Renal pelvis (tissue), 12 donors: Measurements from ENCODE around the gene ARRB2. TPM values are rescaled to one million over a fixed set of nuclear protein-coding genes. Genes with fewer than 3 reads are reported as not detected.
"Not testable (repeated sequence)": the region's sequence is repeated elsewhere in the genome, so short reads cannot be mapped to it uniquely, and the experiment has no call there.

Source experiments
- DNase-seq: peaks from one replicate; pipeline ENCODE4 v3.0.0-alpha.2; 2013
- long read RNA-seq, 16 experiments: transcript quantifications; one replicate each; lab custom pipeline, GENCODE V29; 2026
- polyA plus RNA-seq, 3 donors: library from polyadenylated mRNA; unstranded; fragments of 120-200 nt; gene quantifications; one replicate each; pipeline ENCODE4 v1.2.1, GENCODE V29; 2013; ENCODE audit not compliant: insufficient read length in 3 of 3

Gene ARRB2
- polyA plus RNA-seq: 10 to 100 TPM; 32.8 to 36.6 (median 36.5) TPM
- long read RNA-seq, donor 1, partial matches to known transcripts: 0 of 6 reads
- long read RNA-seq, donor 1, other reads (novel, unspliced or antisense): 0 of 6 reads
- long read RNA-seq, donor 2, transcript ARRB2-201 (15 exons, 1,895 nt): major isoform, 6 of 11 reads
- long read RNA-seq, donor 2, partial matches to known transcripts: 0 of 11 reads
- long read RNA-seq, donor 2, other reads (novel, unspliced or antisense): 0 of 11 reads
- long read RNA-seq, donor 3, partial matches to known transcripts: 0 of 5 reads
- long read RNA-seq, donor 3, other reads (novel, unspliced or antisense): 0 of 5 reads
- long read RNA-seq, donor 4, partial matches to known transcripts: 0 of 8 reads
- long read RNA-seq, donor 4, other reads (novel, unspliced or antisense): 0 of 8 reads
- long read RNA-seq, donor 5, partial matches to known transcripts: 0 of 5 reads
- long read RNA-seq, donor 5, other reads (novel, unspliced or antisense): 0 of 5 reads
- long read RNA-seq, donor 6, partial matches to known transcripts: 0 of 8 reads
- long read RNA-seq, donor 6, other reads (novel, unspliced or antisense): 0 of 8 reads
- long read RNA-seq, donor 7, partial matches to known transcripts: 8 of 18 reads
- long read RNA-seq, donor 7, other reads (novel, unspliced or antisense): 0 of 18 reads
- long read RNA-seq, donor 8, partial matches to known transcripts: 0 of 4 reads
- long read RNA-seq, donor 8, other reads (novel, unspliced or antisense): 0 of 4 reads
- long read RNA-seq, donor 9, transcript ARRB2-216 (14 exons, 1,348 nt): minor isoform, 5 of 14 reads
- long read RNA-seq, donor 9, transcript ARRB2-201 (15 exons, 1,895 nt): major isoform, 6 of 14 reads
- long read RNA-seq, donor 9, partial matches to known transcripts: 0 of 14 reads
- long read RNA-seq, donor 9, other reads (novel, unspliced or antisense): 0 of 14 reads
- long read RNA-seq, donor 10, transcript ARRB2-201 (15 exons, 1,895 nt): major isoform, 5 of 12 reads
- long read RNA-seq, donor 10, partial matches to known transcripts: 0 of 12 reads
- long read RNA-seq, donor 10, other reads (novel, unspliced or antisense): 0 of 12 reads
- long read RNA-seq, donor 11, transcript ARRB2-209 (5 exons, 851 nt): major isoform, 5 of 10 reads
- long read RNA-seq, donor 11, partial matches to known transcripts: 0 of 10 reads
- long read RNA-seq, donor 11, other reads (novel, unspliced or antisense): 0 of 10 reads
- long read RNA-seq, donor 12, partial matches to known transcripts: 5 of 9 reads
- long read RNA-seq, donor 12, other reads (novel, unspliced or antisense): 0 of 9 reads
- long read RNA-seq, donor 13, partial matches to known transcripts: 0 of 1 reads
- long read RNA-seq, donor 13, other reads (novel, unspliced or antisense): 0 of 1 reads
- long read RNA-seq, donor 14: 0 reads
- long read RNA-seq, donor 15: 0 reads
- long read RNA-seq, donor 16, transcript ARRB2-216 (14 exons, 1,348 nt): major isoform, 5 of 10 reads
- long read RNA-seq, donor 16, partial matches to known transcripts: 0 of 10 reads
- long read RNA-seq, donor 16, other reads (novel, unspliced or antisense): 0 of 10 reads

DNA sequence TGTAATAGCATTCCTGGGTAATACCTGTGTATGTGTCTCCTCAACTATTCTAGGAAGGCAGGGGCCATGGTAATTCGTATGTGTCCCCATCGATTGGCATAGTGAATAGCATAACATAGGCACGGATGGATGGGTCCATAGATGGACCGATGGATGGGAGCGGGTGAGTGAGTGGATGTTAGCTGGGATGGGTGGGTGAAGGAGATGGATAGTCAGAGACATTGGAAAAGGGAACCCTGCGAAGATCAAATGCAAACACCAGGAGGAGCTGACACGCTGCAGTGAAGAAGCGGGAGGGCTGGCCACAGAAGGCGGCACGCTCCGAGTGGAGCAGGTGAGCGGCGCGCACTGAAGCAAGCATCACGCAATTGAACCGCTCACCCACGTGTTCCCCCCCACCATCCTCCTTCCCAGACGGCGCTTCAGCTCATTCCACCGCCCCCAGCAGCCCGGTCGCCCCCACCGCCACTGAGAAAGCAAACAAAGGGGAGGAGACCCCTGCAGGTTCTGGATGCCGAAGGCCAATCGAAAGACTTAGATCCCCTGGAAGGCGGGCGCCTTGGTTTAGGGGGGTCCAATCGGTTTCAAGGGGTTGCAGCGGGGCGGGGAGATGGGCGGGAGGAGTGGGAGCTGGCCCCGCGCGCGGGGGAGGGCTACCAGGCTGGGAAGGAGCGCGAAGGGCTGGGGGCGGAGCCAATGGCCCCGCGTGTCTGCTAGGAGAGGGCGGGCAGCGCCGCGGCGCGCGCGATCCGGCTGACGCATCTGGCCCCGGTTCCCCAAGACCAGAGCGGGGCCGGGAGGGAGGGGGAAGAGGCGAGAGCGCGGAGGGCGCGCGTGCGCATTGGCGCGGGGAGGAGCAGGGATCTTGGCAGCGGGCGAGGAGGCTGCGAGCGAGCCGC lies at the start of gene ARRB2:
ARRB2 (plus strand) TSS at position 839 of the 899 bp plus-strand sequence. CDS start 90 bp downstream, outside the sequence.
- DNase-seq: peak; percentile 98

DNA sequence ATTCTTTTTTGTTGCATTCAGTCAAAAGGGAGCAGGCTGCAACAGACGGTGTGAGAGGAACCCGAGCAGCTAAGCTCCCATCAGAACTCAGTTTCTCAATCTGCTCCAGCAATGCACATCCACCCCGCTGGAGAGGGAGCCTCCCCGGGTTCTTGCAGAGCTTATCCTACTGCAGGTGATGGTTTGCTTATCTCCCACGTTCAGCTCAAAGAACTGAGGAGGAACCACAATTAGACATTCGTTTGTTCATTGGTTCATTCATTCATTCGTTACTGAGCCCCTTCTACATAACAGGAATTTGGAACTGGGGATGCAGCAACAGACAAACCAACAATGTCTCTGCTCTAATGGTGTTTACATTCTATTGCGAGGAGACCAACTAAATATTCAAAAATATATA lies 46.7 kb upstream of the ARRB2 start:
- DNase-seq: no peak

- no peak for DNase-seq
Measured at GRCh38 chr17:4664230-4664629, 46.2 kb upstream of the ARRB2 start.

DNA sequence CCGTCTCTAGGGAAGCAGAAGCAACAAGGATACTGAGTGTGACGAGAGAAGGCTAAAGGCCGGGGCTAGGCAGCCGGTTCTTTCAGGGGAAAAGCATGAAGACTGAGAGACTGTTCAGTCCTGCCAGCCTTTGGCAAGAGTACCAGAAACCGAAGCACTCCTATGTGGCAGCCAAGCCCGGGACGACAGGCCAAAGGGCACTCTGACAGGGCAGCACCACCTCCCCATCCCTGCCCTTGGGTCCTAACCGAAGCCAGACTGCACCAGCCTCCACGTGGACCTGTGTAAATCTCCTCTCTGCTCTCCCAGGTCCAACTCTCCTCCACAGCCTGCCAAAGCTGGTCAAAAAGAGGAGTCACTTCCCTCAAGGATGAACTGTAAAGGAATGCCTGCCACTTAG lies 45.4 kb upstream of the ARRB2 start:
- no peak for DNase-seq

GRCh38 chr17:4666296-4666695 lies 44.1 kb upstream of the ARRB2 start:
- DNase-seq: no peak

DNA sequence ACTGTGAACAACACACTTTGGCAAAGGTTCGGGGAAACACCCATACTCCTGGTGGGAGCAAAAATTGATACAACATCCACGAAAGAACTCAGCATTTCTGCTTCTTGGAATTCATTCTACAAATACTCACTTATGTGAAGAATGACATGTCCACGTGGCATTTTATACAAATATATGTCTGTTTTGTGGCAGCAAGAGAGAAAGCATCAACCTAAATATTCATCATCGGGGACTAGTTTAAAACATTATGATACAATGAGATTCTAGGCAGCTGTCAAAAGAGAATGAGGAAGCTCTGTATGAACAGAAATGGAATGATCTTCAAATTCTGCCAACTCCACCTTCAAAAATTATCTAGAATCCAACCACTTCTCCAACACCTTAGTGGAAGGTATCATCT lies 43.3 kb upstream of the ARRB2 start:
- no peak for DNase-seq

- DNase-seq: no peak
Measured at GRCh38 chr17:4672055-4672630, 38.3 kb upstream of the ARRB2 start.

GRCh38 chr17:4672751-4673150 lies 37.7 kb upstream of the ARRB2 start:
- DNase-seq: no peak

DNA sequence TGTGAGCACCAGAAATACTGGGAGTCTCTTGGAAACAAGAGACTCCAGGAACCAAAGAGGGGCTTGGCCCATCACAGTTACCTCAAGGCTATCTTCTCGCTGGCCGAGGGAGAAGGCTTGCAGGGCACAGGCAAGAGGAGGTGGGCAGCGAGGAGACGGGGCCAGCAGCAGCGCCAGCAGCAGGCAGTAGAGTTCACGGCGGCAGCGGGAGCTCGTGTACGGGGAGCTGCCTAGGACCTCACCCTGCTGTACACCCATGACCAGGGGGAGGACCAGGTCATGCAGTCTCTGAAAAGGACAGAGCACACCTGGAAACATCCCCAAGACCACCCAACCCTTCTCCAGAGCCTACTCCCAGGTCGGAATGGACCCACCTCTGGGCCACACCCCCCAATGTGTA lies 37.3 kb upstream of the ARRB2 start:
- no peak for DNase-seq

DNA sequence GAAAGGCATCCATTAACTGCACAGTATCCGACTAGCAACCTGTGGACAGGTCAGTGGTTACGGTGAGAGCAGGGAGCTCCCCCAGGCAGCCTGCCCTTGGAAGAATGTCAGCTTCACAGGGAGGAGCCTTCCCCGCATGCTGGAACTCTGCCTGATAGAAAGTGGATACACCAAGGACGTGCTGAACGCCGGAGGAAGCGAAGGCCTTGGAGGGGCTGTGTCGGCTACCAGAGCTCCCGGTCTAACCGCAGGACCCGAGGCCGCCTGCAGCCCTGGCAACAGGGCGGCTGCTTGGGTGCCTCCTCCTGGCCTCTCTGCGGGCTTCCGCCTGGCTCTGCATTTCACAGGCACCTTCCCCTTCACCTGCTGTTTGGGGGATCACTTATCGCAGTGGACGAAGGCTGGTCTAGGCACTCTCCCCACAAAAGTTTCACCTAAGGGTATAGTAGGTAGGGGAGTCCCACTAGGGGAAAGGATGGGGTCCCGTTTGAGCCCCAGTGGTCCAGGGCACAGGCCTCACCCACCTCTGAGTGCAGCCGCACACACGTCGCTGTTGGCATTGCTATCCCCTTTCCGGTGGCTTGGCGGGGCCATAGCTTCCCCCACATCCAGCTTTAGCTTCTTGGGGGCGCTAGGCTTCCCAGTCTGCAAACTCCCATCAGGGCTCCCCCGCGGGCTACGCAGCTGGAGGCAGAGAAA lies 36.3 kb upstream of the ARRB2 start:
- no peak for DNase-seq

- no peak for DNase-seq
Measured at GRCh38 chr17:4674685-4674998, 35.8 kb upstream of the ARRB2 start.

DNA sequence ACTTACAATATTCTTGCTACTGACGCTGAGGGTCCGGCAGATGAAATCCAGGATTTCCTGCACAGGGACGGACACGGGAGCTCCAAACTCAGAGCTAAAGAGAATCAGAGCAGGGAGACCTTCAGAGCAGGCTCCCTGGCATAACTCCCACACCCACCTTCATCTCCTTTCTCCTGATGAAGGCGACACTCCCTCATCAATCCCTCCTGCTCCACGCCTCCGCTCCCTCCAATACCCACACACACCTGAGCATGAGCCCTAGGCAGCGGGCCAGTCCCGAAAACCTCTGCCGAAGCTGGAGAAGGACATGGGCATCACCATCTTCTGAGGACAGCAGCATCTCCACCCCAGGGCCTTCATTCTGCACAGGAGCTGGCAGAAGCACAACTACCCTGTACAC lies 34.6 kb upstream of the ARRB2 start:
- no peak for DNase-seq

DNA sequence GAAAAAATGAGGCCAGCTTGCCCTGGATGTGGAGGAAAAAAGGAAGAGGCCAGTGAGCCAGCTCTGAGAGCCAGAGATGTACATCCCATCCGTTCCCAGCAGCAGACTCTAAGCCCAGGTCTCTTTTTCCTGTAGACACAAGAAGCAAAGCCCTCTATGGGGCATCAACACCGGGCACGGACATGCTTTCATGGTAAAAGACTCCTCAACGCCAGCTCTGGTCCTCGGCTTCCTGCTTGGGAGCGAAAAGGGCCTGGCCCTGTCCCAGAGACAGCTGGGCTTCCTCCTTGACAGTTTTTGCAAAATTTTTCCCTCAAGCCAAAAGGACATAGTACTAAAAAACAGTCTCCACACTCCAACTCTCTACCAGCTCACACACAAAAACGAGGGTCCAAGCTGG lies 33.6 kb upstream of the ARRB2 start:
- DNase-seq: no peak

- no peak for DNase-seq
Measured at GRCh38 chr17:4678448-4679026, 31.9 kb upstream of the ARRB2 start.

DNA sequence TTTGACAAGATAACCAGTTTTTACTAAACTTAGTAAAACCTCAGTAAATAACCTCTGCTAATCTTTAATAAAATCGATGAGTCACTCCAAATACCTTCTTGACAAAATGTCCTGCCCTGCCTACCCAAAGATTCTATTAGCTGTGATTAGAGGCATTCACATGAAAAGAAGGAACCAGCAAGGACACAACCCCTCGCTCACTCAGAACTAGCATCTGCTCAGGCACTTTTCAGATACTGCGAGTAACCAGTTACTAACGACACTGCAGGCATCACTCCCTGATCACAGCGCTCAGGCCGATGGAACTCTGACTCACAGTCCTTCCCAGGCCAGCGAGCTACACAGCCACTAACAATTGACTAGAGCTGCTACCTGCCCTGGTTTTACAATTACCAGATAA lies 30.8 kb upstream of the ARRB2 start:
- DNase-seq: no peak

DNA sequence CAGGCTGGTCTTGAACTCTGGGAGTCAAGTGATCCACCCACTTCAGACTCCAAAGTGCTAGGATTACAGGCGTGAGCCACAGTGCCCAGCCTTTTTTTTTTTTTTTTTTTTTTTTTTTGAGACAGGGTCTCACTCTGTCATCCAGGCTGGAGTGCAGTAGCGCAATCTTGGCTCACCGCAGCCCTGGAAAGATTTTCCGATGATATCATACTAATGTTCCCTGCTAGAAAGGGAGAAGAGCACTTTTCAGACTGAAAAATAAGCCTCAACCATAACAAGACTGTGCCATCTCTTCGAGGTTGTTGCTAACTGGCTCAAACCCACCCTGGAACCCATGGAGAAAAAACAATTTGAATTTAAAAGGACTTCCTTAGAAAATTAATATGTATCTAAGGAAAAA lies 26.7 kb upstream of the ARRB2 start:
- not testable (repeated sequence) for DNase-seq

- not testable (repeated sequence) for DNase-seq
Measured at GRCh38 chr17:4689872-4690271, 20.6 kb upstream of the ARRB2 start.

- no peak for DNase-seq
Measured at GRCh38 chr17:4690745-4691144, 19.7 kb upstream of the ARRB2 start.

- no peak for DNase-seq
Measured at GRCh38 chr17:4691686-4692085, 18.7 kb upstream of the ARRB2 start.
